GM23248 (cell line): Measurements from ENCODE around the gene TRIM25. TPM values are rescaled to one million over a fixed set of nuclear protein-coding genes. Genes with fewer than 3 reads are reported as not detected.

ENCODE experiments used
- DNase-seq: peaks from one replicate; pipeline ENCODE4 v3.0.0-alpha.2; 2015
- H2AFZ ChIP-seq: fragments of 200-600 bp; sonication (generic); 2 replicates; pipeline ENCODE4 v1.6.1; 2016; ENCODE audit warnings: antibody characterized with exemption
- H3F3A ChIP-seq: fragments of 200-600 bp; sonication (generic); 2 replicates; pipeline ENCODE4 v1.6.1; 2016; ENCODE audit warnings: mild to moderate bottlenecking, antibody characterized with exemption, mixed run types; ENCODE audit not compliant: insufficient read depth
- H3K27ac ChIP-seq: fragments of 200-600 bp; sonication (generic); 2 replicates; pipeline ENCODE4 v1.5.1; 2016; ENCODE audit warnings: mild to moderate bottlenecking
- H3K27me3 ChIP-seq: fragments of 200-600 bp; sonication (generic); replicated peaks from 2 replicates; pipeline ENCODE4 v1.6.1; 2016; ENCODE audit warnings: mild to moderate bottlenecking; ENCODE audit not compliant: insufficient read depth
- H3K36me3 ChIP-seq: fragments of 200-600 bp; sonication (generic); 2 replicates; pipeline ENCODE4 v1.6.1; 2016; ENCODE audit warnings: low read depth, mild to moderate bottlenecking
- H3K4me1 ChIP-seq: fragments of 200-600 bp; sonication (generic); 2 replicates; pipeline ENCODE4 v1.6.1; 2016; ENCODE audit warnings: mild to moderate bottlenecking; ENCODE audit not compliant: insufficient read depth
- H3K4me2 ChIP-seq: fragments of 200-600 bp; sonication (generic); one replicate; pipeline ENCODE4 v1.6.1; 2016; ENCODE audit warnings: mild to moderate bottlenecking; ENCODE audit not compliant: unreplicated experiment
- H3K4me3 ChIP-seq: fragments of 200-600 bp; sonication (generic); 2 replicates; pipeline ENCODE4 v1.5.1; 2016; ENCODE audit warnings: mild to moderate bottlenecking
- H3K79me2 ChIP-seq: fragments of 200-600 bp; sonication (generic); 2 replicates; pipeline ENCODE4 v1.6.1; 2016; ENCODE audit warnings: mild to moderate bottlenecking; ENCODE audit not compliant: insufficient read depth
- H3K9ac ChIP-seq: fragments of 200-600 bp; sonication (generic); 2 replicates; pipeline ENCODE4 v1.6.1; 2016; ENCODE audit warnings: mild to moderate bottlenecking
- H3K9me2 ChIP-seq: fragments of 200-600 bp; sonication (generic); 2 replicates; pipeline ENCODE4 v1.6.1; 2016; ENCODE audit warnings: mixed run types, mild to moderate bottlenecking, moderate library complexity; ENCODE audit not compliant: insufficient read depth
- H3K9me3 ChIP-seq: fragments of 200-600 bp; sonication (generic); one replicate; pipeline ENCODE4 v1.6.1; 2017; ENCODE audit warnings: low read depth
- H4K20me1 ChIP-seq: fragments of 200-600 bp; sonication (generic); 2 replicates; pipeline ENCODE4 v1.6.0; 2016; ENCODE audit not compliant: insufficient read depth
- EZH2 ChIP-seq: fragments of 200-600 bp; sonication (generic); IDR thresholded peaks from 2 replicates; pipeline ENCODE4 v1.6.1; 2018; ENCODE audit warnings: antibody characterized with exemption, mild to moderate bottlenecking; ENCODE audit not compliant: insufficient read depth, poor library complexity, severe bottlenecking
- EZH2phosphoT487 ChIP-seq: fragments of 200-600 bp; sonication (generic); IDR thresholded peaks from 2 replicates; pipeline ENCODE4 v1.6.1; 2018; ENCODE audit warnings: antibody characterized with exemption, moderate library complexity, mild to moderate bottlenecking, low read depth; ENCODE audit not compliant: insufficient read depth
- WGBS, 2 experiments: methylation state at CpG; one replicate each; pipeline ENCODE4 v1.1.6; 2015 to 2017; ENCODE audit warnings: low lambda C conversion rate in 2 of 2, low coverage in 1 of 2; ENCODE audit errors: missing lambda C conversion rate in 2 of 2; 5-methylcytosine and 5-hydroxymethylcytosine counted together
- in situ Hi-C: fragments of 300-500 bp; cut with MboI; formaldehyde crosslinking; loops from 2 replicates; pipeline ENCODE4 v1.15.0; 2020
- polyA plus RNA-seq: library from polyadenylated mRNA; unstranded; fragments of >200 nt; fragmentation: Nextera tagmentation; extraction: Ambion mirVana; gene quantifications from 2 replicates; pipeline ENCODE4 v1.2.1, GENCODE V29; 2016
- total RNA-seq: library from RNA; depleted of rRNA; stranded (reverse); fragments of >200 nt; shearing (Covaris generic); gene quantifications from 2 replicates; pipeline ENCODE4 v1.2.3, GENCODE V29; 2014

TRIM25 gene
- total and polyA plus RNA-seq, 2 experiments from 2014 or later = 22.2 to 27.3 TPM

DNA sequence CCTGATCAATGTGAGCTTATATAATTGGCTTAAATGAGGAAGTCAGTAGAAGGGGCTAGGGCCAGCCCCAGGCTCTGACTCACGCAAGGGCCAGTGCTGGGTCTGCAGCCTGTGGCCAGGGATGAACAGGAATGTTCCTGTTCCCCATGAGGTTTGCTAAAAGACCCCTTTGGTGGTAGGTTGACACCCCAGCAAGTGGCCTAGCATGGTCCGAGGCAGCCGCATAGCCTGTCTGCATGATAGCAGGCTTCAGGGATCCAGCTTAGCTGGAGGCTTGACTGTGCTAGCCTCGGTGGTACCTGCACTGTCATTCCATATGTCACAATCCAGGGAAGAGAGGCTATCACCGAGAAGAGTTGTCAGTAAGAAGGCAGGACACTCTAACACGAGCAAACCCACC, 23.5 kb downstream of the TRIM25 start:
- in situ Hi-C loops = no loop called here
- TF ChIP-seq EZH2 = no peak
- no peak for TF ChIP-seq EZH2phosphoT487

DNA sequence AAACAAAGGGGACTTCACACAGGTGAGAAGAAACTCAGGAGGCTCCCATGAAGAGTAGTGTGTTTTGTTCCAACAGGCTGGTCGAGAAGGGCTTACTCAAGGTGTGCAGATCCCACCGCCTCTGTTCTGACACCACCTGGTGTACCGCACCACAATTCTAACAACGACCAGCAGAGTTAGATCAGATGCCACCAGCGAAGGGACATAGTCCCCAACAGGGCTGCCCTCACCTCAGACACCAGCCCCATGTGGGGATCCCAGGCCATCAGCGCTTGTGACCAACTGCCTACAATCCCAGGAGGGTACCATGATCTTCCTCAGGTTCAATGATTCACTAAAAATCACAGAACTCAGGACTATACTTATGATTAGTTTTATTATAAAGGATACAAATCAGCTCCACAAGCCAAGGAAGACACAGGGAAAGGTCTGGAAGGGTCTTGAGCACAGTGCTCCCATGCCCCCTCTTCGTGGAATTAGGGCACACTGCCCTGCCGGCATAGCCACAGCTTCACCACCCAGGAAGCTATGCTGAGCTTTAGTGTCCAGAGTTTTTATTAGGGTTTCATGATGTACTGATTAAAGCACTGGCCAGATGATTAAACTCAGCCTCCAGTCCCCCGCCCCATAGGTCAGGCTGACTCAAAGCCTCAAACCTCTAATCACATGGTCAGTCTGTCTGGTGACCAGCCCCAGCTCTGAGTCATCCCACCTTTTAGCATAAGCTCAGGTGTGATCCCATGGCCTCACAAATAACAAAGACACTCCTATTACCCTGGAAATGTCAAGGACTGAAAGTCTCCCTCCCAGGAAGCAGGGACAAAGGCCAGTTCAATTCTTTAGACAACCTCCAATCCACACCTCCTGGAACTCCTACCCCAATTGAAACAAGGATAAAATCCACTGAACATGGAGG, 26.0 kb downstream of the TRIM25 start:
- no peak overlapping the region for H3K9ac ChIP-seq
- no peak for DNase-seq
- H3K4me2 ChIP-seq = no peak overlapping the region
- no peaks in the 10 kb centered on the region for H3K27me3 ChIP-seq
- no peak overlapping the region for H3K27ac ChIP-seq
- H3K4me3 ChIP-seq = no peak overlapping the region
- H3K9me3 ChIP-seq = no peaks in the 10 kb centered on the region
- in situ Hi-C loops = no loop called here
- H3K36me3 ChIP-seq = peaks cover 29% of the 10 kb centered on the region; the same call in 1 of the 2 replicates
- no peaks in the 10 kb centered on the region for H3K79me2 ChIP-seq
- no peaks in the 10 kb centered on the region for H3K4me1 ChIP-seq
- no peak overlapping the region for H2AFZ ChIP-seq
- no peaks in the 10 kb centered on the region for H4K20me1 ChIP-seq
- TF ChIP-seq EZH2phosphoT487 = no peak
- no peak for TF ChIP-seq EZH2
- no peaks in the 10 kb centered on the region for H3F3A ChIP-seq
- 99 to 100% methylated on average over 9 of the region's 9 CpGs for WGBS, 2 experiments
- no peaks in the 10 kb centered on the region for H3K9me2 ChIP-seq

More for the DNA sequence above, 23.5 kb downstream of the TRIM25 start:
- Histone ChIP-seq H3K9ac (no peak overlapping the region), H3K27ac (no peak overlapping the region), H3K27me3 (no peaks in the 10 kb centered on the region), H4K20me1 (no peaks in the 10 kb centered on the region), H3K4me2 (no peak overlapping the region), H3F3A (no peaks in the 10 kb centered on the region), H3K36me3 (peaks cover 45% of the 10 kb centered on the region; the same call in 1 of the 2 replicates), H3K9me2 (no peaks in the 10 kb centered on the region), H3K4me3 (no peak overlapping the region), H3K4me1 (no peaks in the 10 kb centered on the region), H2AFZ (no peak overlapping the region), H3K79me2 (no peaks in the 10 kb centered on the region), H3K9me3 (no peaks in the 10 kb centered on the region)
- 97 to 99% methylated on average over 6 of the region's 6 CpGs for WGBS, 2 experiments
- no peak for DNase-seq

DNA sequence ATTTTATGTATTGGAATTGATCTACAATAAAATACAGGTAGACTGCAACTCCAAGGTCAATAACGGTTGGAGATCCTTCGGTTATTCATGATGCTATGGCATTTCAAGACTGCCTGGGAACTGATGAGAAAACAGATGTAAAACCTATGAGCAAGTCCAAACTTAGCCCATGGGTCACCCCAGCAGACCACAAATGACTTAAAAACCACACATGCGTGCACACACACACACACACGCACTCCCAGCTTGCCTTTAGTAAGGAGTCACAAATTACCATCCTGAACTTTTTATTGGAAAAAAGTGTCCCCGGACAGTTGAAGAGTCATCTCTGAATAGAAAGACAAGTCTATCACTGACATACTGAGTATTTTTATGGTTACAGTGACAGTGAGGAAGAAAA, 26.7 kb downstream of the TRIM25 start:
- Histone ChIP-seq H3F3A (no peaks in the 10 kb centered on the region), H3K9me2 (no peaks in the 10 kb centered on the region), H3K4me2 (no peak overlapping the region), H3K27me3 (no peaks in the 10 kb centered on the region), H3K9me3 (no peaks in the 10 kb centered on the region), H3K4me1 (no peaks in the 10 kb centered on the region), H2AFZ (no peak overlapping the region), H3K36me3 (peaks cover 23% of the 10 kb centered on the region; the same call in 1 of the 2 replicates), H3K4me3 (no peak overlapping the region), H3K9ac (no peak overlapping the region), H4K20me1 (no peaks in the 10 kb centered on the region), H3K79me2 (no peaks in the 10 kb centered on the region), H3K27ac (no peak overlapping the region)
- TF ChIP-seq EZH2 (no peak), EZH2phosphoT487 (no peak)
- DNase-seq = no peak
- in situ Hi-C loops = no loop called here
- 99 to 100% methylated on average over 5 of the region's 5 CpGs for WGBS, 2 experiments

DNA sequence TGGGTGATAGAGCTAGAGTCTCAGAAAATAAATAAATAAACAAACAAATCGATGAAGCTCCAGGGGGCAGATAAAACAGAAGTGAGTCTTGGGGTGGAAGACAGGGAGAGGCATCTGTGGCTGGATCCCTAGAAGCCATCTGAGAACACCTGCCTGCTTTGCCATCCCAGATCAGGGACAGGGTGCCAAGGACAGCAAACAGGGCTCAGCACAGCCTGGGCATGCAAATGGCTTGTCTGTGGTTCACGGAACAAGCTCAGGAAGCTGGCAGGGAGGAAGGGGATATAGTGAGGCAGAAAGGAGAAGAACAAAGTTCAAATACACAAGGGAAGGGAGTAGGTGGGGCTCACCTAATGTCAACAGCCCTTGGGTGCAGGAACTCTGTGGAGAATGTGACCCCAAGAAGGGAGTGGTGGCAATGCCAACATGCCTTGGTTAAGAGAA, 27.5 kb downstream of the TRIM25 start:
- in situ Hi-C loops = no loop called here
- WGBS, 2 experiments = 52 to 72% methylated on average over 2 of the region's 2 CpGs
- Histone ChIP-seq H3K27ac (no peak overlapping the region), H3K9me2 (no peaks in the 10 kb centered on the region), H4K20me1 (no peaks in the 10 kb centered on the region), H3F3A (no peaks in the 10 kb centered on the region), H3K4me2 (no peak overlapping the region), H3K9ac (no peak overlapping the region), H3K4me3 (no peak overlapping the region), H3K79me2 (no peaks in the 10 kb centered on the region), H3K36me3 (peaks cover 23% of the 10 kb centered on the region; the same call in 1 of the 2 replicates), H3K4me1 (no peaks in the 10 kb centered on the region), H3K27me3 (no peaks in the 10 kb centered on the region), H2AFZ (no peak overlapping the region), H3K9me3 (no peaks in the 10 kb centered on the region)
- no peak for TF ChIP-seq EZH2phosphoT487
- TF ChIP-seq EZH2 = no peak
- no peak for DNase-seq

DNA sequence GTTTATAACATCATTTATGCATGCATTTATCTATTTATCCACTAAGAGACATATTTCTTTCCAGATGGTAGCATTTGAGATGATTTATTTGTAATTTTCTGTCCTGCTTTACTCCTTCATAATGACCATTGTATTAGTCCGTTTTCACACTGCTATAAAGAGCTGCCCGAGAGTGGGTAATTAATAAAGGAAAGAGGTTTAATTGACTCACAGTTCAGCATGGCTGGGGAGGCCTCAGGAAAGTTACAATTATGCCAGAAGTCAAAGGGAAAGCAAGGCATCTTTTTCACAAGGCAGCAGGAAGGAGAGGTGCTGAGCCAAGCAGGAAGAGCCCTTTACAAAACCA, 28.6 kb downstream of the TRIM25 start:
- Histone ChIP-seq H3K9me3 (no peaks in the 10 kb centered on the region), H3K9ac (no peak overlapping the region), H3K4me2 (no peak overlapping the region), H3K36me3 (peaks cover 23% of the 10 kb centered on the region; the same call in 1 of the 2 replicates), H4K20me1 (no peaks in the 10 kb centered on the region), H3K79me2 (no peaks in the 10 kb centered on the region), H3F3A (no peaks in the 10 kb centered on the region), H2AFZ (no peak overlapping the region), H3K4me3 (no peak overlapping the region), H3K27me3 (no peaks in the 10 kb centered on the region), H3K27ac (no peak overlapping the region), H3K9me2 (no peaks in the 10 kb centered on the region), H3K4me1 (no peaks in the 10 kb centered on the region)
- 95% methylated on average over 2 of the region's 2 CpGs for WGBS, 2 experiments
- TF ChIP-seq EZH2phosphoT487 (no peak), EZH2 (no peak)
- DNase-seq = no peak
- in situ Hi-C loops = no loop called here
